ENCODE data around the gene PLEKHN1.
"Not testable (repeated sequence)": the region's sequence is repeated elsewhere in the genome, so short reads cannot be mapped to it uniquely, and the experiment has no call there.

PLEKHN1 gene

GRCh38 chr1:985126-985525 lies 18.8 kb downstream of the PLEKHN1 start:
- no peaks in the 10 kb centered on the region for H3K27me3 ChIP-seq (ENCODE audit: low read length)
- no peaks in the 10 kb centered on the region for H4K20me1 ChIP-seq (ENCODE audit: low read depth, low read length)
- H3K36me3 ChIP-seq (ENCODE audit: low read length): no peaks in the 10 kb centered on the region
- no peak overlapping the region for H2AFZ ChIP-seq (ENCODE audit: low read depth, low read length, severe bottlenecking)
- no peaks in the 10 kb centered on the region for H3F3A ChIP-seq (ENCODE audit: insufficient read depth)
- H3K79me2 ChIP-seq (ENCODE audit: insufficient read depth, low read length): no peaks in the 10 kb centered on the region
- no peaks in the 10 kb centered on the region for H3K9me2 ChIP-seq (replicated peaks; ENCODE audit: insufficient read depth, low read length)
- no peak overlapping the region for H3K4me3 ChIP-seq (ENCODE audit: insufficient read depth, low read length, poor library complexity, severe bottlenecking)
- H3K9me3 ChIP-seq (ENCODE audit: insufficient read depth, low read length): no peaks in the 10 kb centered on the region
- H3K27ac ChIP-seq (ENCODE audit: low read depth, low read length): no peak overlapping the region
- no peak overlapping the region for H3K4me2 ChIP-seq (ENCODE audit: low read depth, low read length, poor library complexity, severe bottlenecking)
- H3K9ac ChIP-seq (ENCODE audit: low read length): no peak overlapping the region
- TF ChIP-seq EZH2phosphoT487 (conservative IDR thresholded peaks at IDR 0.05; ENCODE audit: low read length) (no peak), CTCF (IDR thresholded peaks at IDR 0.05; ENCODE audit: insufficient read depth, low read length, poor library complexity, severe bottlenecking) (no peak)

- H3K9me3 ChIP-seq (ENCODE audit: insufficient read depth, low read length); H3K27ac ChIP-seq (ENCODE audit: low read depth, low read length); H2AFZ ChIP-seq (ENCODE audit: low read depth, low read length, severe bottlenecking); H3K9me2 ChIP-seq (replicated peaks; ENCODE audit: insufficient read depth, low read length); H3K4me2 ChIP-seq (ENCODE audit: low read depth, low read length, poor library complexity, severe bottlenecking); H3K9ac ChIP-seq (ENCODE audit: low read length); H3K36me3 ChIP-seq (ENCODE audit: low read length); H3F3A ChIP-seq (ENCODE audit: insufficient read depth); H3K79me2 ChIP-seq (ENCODE audit: insufficient read depth, low read length); H4K20me1 ChIP-seq (ENCODE audit: low read depth, low read length); H3K27me3 ChIP-seq (ENCODE audit: low read length); H3K4me3 ChIP-seq (ENCODE audit: insufficient read depth, low read length, poor library complexity, severe bottlenecking): not testable (repeated sequence)
Measured at GRCh38 chr1:988061-988460, 21.8 kb downstream of the PLEKHN1 start.

- not testable (repeated sequence) for H3K36me3 ChIP-seq (ENCODE audit: low read length); H3K79me2 ChIP-seq (ENCODE audit: insufficient read depth, low read length); H2AFZ ChIP-seq (ENCODE audit: low read depth, low read length, severe bottlenecking); H3K27me3 ChIP-seq (ENCODE audit: low read length); H3K9me2 ChIP-seq (replicated peaks; ENCODE audit: insufficient read depth, low read length); H3K4me3 ChIP-seq (ENCODE audit: insufficient read depth, low read length, poor library complexity, severe bottlenecking); H3F3A ChIP-seq (ENCODE audit: insufficient read depth); H3K27ac ChIP-seq (ENCODE audit: low read depth, low read length); H3K4me2 ChIP-seq (ENCODE audit: low read depth, low read length, poor library complexity, severe bottlenecking); H4K20me1 ChIP-seq (ENCODE audit: low read depth, low read length); H3K9me3 ChIP-seq (ENCODE audit: insufficient read depth, low read length); H3K9ac ChIP-seq (ENCODE audit: low read length)
Measured at GRCh38 chr1:991275-991674, 25.0 kb downstream of the PLEKHN1 start.

GRCh38 chr1:991895-992294 lies 25.6 kb downstream of the PLEKHN1 start:
- Histone ChIP-seq H3K9me2 (replicated peaks; ENCODE audit: insufficient read depth, low read length) (no peaks in the 10 kb centered on the region), H3K9me3 (ENCODE audit: insufficient read depth, low read length) (no peaks in the 10 kb centered on the region), H3K27me3 (ENCODE audit: low read length) (no peaks in the 10 kb centered on the region), H3F3A (ENCODE audit: insufficient read depth) (no peaks in the 10 kb centered on the region), H3K79me2 (ENCODE audit: insufficient read depth, low read length) (no peaks in the 10 kb centered on the region), H3K27ac (ENCODE audit: low read depth, low read length) (no peak overlapping the region), H3K9ac (ENCODE audit: low read length) (no peak overlapping the region), H3K36me3 (ENCODE audit: low read length) (no peaks in the 10 kb centered on the region), H2AFZ (ENCODE audit: low read depth, low read length, severe bottlenecking) (no peak overlapping the region), H3K4me2 (ENCODE audit: low read depth, low read length, poor library complexity, severe bottlenecking) (no peak overlapping the region), H4K20me1 (ENCODE audit: low read depth, low read length) (no peaks in the 10 kb centered on the region), H3K4me3 (ENCODE audit: insufficient read depth, low read length, poor library complexity, severe bottlenecking) (no peak overlapping the region)
- TF ChIP-seq CTCF (IDR thresholded peaks at IDR 0.05; ENCODE audit: insufficient read depth, low read length, poor library complexity, severe bottlenecking) (no peak), EZH2phosphoT487 (conservative IDR thresholded peaks at IDR 0.05; ENCODE audit: low read length) (no peak)

Measured in SU-DHL-6 (cell line).